HTR-8/SVneo (cell line): ENCODE measurements around the gene CADM2.
"Not testable (repeated sequence)": the region's sequence is repeated elsewhere in the genome, so short reads cannot be mapped to it uniquely, and the experiment has no call there.

ENCODE experiments used
- DNase-seq: peaks from one replicate; pipeline ENCODE4 v3.0.0; 2011; ENCODE audit warnings: low spot score, mixed read lengths; ENCODE audit not compliant: insufficient read length
- FAIRE-seq: peaks from 2 replicates; lab custom pipeline; 2011; peaks lifted over from hg19 to GRCh38; lab: Jason Lieb, UNC

Gene CADM2

DNA sequence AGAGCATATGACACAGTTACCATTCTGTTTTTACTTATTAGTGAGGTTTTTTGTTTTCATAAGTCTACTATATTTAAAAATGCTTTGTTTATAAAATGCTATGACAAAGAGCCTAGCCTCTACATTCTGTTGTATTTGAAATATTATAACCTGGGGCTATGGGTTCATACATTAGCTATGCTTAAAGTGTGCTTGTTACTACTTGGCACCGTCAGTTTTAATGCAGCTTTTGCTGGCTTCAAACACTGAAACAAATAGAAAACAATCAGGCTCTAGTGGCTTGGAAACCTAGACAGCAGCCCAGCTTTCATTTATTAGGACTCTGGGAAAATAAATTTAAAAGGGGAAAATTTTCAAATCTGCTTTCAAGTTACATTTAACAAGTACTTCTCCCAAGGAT lies 635.9 kb downstream of the CADM2 start:
- DNase-seq (no peak), FAIRE-seq (no peak)

- FAIRE-seq (no peak), DNase-seq (no peak)
These were observed 644.6 kb downstream of the CADM2 start for GRCh38 chr3:85603378-85603777.

- DNase-seq: no peak
- FAIRE-seq: no peak
These were observed 645.9 kb downstream of the CADM2 start for GRCh38 chr3:85604641-85605040.

DNA sequence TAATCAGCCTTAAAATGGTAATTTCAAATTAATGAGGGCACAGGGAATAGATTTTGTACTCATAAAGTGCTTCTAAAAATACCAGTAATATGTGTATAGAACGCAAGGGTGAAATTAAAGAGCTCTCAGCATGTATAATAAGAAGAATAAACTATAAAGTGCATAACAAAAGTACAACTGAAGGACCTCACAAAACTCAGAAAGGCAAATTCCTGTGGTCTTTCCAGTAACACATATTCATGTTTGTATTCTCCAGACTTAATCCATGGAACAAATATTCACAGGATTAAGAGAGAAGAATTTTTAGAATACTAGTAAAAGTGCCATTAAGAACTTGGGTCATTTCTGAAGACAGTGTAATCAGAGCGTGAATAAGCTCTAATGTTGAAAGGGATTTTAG lies 646.3 kb downstream of the CADM2 start:
- FAIRE-seq (no peak), DNase-seq (no peak)

GRCh38 chr3:85626662-85627061 lies 667.9 kb downstream of the CADM2 start:
- DNase-seq (no peak), FAIRE-seq (no peak)

DNA sequence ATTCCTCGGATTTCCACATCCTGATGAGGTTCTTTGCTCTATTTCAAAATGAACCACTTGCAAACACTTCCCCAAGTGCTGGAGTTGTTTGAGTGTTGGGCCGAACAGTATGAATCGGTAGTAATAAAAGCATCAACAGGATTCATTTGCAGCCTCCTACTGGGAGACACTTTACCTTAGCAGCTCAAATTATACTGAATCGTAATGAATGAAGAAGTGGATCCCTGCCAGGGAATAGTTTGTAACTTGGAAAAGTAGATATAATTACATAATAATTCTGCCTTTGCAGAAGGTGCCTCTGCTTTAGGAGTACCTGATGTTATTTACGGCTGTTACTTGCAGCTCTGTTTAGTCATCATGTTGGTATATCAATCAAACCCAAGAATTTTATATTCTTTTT lies 669.1 kb downstream of the CADM2 start:
- FAIRE-seq (no peak), DNase-seq (no peak)

GRCh38 chr3:85631070-85631469 lies 672.3 kb downstream of the CADM2 start:
- FAIRE-seq (no peak), DNase-seq (no peak)

DNA sequence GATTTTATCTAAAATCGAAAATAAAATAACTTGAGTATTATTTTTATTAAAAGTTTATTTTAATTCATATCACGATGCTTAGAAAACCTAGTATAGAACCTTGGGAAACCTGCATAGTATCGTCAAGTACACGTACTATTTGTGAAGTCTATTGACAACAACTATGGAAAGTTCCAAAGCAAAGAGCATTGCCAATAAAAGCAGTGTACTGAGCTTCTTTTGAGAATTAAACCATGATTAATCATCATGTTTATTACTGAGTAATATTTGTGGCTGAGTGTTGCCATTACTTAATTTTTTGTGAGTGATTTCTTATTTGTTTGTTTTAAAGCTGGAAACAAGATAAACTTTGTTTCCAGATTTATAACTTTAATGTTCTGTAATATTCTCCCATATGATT lies 674.1 kb downstream of the CADM2 start:
- no peak for DNase-seq
- no peak for FAIRE-seq

GRCh38 chr3:85652360-85652759 lies 693.6 kb downstream of the CADM2 start:
- DNase-seq (no peak), FAIRE-seq (no peak)

DNA sequence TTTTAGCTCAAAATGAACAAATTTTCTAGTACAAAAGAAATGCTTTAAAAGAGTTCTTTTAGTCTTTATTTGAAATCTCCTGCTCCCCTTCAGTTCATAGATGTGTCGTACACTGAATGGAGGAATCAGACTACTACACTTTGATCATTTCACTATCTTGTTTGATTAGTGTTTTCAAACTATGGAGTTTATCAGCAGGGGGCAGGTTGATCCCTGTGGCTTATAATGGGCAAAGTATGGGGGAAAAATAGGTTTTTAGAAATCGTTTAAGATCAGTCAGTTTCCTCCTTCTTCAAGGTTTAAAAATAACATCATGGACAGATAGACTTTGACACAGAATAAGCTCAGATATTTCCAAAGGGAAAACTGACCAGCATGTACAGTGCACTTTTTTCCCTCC lies 701.7 kb downstream of the CADM2 start:
- DNase-seq (no peak), FAIRE-seq (no peak)

DNA sequence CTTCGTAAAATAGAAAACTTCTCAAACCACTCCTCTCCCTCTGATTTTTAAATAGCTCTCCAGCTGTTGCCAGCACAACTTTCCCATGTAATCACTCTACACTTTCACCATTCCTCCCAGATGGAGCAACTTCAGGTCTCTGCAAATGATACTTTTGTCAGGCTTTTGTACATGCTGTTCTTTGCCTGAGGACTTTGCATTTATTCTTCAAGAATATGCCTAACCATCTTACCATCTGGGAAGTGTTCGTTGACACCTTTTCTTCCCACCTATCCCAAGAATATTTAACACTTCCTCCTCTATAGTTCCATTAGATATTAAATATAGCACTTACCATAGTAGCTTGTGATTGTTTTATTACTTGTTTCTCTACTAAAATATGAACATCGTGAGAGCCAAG lies 703.7 kb downstream of the CADM2 start:
- FAIRE-seq (no peak), DNase-seq (no peak)

- FAIRE-seq: no peak
- DNase-seq: no peak
These were observed 709.0 kb downstream of the CADM2 start for GRCh38 chr3:85667744-85668143.

DNA sequence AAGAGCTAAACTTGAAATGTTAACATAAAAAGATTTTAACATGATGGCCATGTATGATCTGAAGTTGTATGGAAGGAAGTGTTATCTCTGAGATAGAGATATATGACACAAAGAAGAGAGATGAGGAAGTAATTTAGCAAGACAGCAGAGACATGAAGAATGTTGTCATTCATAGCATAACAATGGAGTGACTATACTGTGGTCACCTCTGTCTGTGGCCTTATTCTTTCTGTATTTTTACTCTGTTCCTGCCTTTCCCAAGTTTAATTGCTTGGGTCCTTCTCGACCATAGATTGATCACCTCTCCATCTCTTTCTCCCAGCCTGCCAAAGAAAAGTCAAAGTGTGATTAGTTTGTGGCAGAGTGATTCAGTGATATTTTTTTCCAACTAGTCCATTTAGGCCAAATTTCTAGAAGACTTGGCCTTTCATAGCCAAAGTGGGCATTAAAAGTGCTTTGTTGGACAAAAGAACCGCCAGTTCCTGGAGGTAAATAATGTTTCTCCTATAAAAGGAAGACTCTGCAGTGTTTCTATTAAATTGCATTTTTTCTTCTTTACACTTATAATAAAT lies 711.9 kb downstream of the CADM2 start:
- DNase-seq (no peak), FAIRE-seq (no peak)

DNA sequence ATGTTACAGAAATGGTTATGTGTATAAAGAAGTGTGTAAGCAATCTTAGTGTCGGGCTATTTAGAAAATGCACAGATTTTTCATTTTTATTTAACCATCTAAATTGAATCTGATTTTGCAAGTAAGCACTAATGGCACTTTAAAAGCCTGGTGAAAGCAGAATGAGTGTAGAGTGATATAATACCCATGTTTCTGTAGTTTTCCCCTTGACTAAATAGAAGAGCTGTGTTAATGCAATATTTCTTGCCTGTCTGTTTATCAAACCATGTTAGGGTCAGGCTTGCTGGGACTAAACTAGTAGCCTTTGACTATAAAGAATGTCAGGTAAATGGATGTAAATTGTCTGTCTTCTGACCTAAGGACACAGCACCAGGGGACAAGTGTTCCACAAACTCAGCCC lies 714.0 kb downstream of the CADM2 start:
- no peak for FAIRE-seq
- no peak for DNase-seq

GRCh38 chr3:85678713-85679112 lies 719.9 kb downstream of the CADM2 start:
- FAIRE-seq: no peak

DNA sequence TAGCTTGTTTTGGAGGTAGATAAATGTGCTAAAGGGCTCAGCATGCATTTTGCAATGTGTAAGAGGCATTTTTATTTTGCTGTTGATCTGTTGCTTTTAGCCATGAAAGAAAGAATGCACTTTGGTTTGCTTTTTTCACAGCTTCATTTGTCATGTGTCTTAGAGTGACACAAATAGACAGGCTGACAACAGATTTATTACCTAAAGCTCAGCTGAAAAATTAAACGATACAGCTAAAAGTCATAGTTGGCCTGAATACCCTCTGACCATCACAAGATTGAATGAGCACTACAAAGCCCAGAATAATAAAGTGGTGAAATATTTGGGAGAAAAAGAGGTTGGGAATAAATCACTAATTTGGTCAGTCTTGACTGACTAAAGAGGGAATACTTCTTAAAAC lies 723.1 kb downstream of the CADM2 start:
- DNase-seq (no peak), FAIRE-seq (no peak)

More at GRCh38 chr3:85678713-85679112, 719.9 kb downstream of the CADM2 start:
- DNase-seq: no peak

GRCh38 chr3:85691196-85691595 lies 732.4 kb downstream of the CADM2 start:
- FAIRE-seq (no peak), DNase-seq (no peak)

- DNase-seq (no peak), FAIRE-seq (no peak)
These were observed 738.4 kb downstream of the CADM2 start for GRCh38 chr3:85697156-85697555.

DNA sequence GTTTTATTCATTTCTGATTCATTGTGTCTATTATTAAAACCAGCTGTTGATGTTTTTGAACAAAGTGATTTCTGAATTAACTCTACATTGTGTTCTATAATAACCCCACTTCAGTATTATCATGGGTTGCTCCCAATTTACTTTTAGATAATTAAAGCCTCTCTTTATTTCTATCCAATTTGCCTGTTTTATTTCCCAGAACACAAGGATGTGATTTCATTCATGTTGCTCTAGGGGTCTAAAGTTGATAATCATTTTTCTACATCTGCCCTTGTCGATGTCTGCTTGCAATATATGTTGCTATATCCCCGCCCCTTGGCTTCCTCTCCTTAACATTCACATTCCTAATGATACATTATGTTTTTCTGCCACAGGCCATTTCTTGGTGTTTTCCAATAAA lies 747.3 kb downstream of the CADM2 start:
- FAIRE-seq: no peak
- DNase-seq: no peak

DNA sequence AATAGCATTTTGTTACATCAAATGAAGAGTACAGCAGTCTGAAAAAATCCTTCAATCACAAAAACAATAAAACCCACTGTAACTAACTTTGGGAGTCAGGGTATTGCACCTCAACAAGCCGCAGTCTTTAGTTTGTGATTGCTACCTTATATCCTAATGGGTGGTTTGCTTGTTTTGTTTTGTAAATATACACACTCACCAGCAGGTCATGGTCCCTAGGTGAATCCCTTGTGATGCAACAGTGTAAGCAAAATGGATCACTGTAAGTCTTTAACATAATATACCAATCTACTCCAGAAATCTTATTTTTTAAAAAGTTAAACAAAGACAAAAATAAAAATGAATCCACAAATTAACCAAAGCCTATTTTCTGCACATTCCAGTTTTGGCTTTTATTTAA lies 749.5 kb downstream of the CADM2 start:
- FAIRE-seq, DNase-seq: not testable (repeated sequence)

GRCh38 chr3:85709346-85709892 lies 750.6 kb downstream of the CADM2 start:
- DNase-seq: no peak
- FAIRE-seq: no peak

- FAIRE-seq: no peak
- DNase-seq: no peak
These were observed 751.7 kb downstream of the CADM2 start for GRCh38 chr3:85710490-85710889.
